Body of pancreas (tissue), 4 donors: ENCODE measurements around the gene ZBTB16.

ENCODE experiments used
- CTCF ChIP-seq, 7 experiments: fragments of 450-650 bp in 4 of 7; fragments of 200-600 bp in 3 of 7; sonication (generic) in 3 of 7; IDR thresholded peaks; one replicate each; pipeline ENCODE4 v1.5.1; 2016 to 2019; ENCODE audit warnings: antibody characterized with exemption in 7 of 7
- POLR2A ChIP-seq, 3 donors: fragments of 450-650 bp; IDR thresholded peaks; one replicate each; pipeline ENCODE4 v1.6.1; 2016; ENCODE audit warnings: antibody characterized with exemption in 3 of 3, mild to moderate bottlenecking in 2 of 3

- TF ChIP-seq POLR2A (IDR thresholded peaks at IDR 0.05) (no peak), CTCF (IDR thresholded peaks at IDR 0.05) (no peak)
Measured at GRCh38 chr11:114263513-114264170, 204.1 kb downstream of the ZBTB16 start.
